ENCODE data around the gene MAP3K14. TPM values are rescaled to one million over a fixed set of nuclear protein-coding genes. Genes with fewer than 3 reads are reported as not detected.

MAP3K14 gene
- total RNA-seq, 1 experiment from 2014 or later, result 7.8 TPM

DNA sequence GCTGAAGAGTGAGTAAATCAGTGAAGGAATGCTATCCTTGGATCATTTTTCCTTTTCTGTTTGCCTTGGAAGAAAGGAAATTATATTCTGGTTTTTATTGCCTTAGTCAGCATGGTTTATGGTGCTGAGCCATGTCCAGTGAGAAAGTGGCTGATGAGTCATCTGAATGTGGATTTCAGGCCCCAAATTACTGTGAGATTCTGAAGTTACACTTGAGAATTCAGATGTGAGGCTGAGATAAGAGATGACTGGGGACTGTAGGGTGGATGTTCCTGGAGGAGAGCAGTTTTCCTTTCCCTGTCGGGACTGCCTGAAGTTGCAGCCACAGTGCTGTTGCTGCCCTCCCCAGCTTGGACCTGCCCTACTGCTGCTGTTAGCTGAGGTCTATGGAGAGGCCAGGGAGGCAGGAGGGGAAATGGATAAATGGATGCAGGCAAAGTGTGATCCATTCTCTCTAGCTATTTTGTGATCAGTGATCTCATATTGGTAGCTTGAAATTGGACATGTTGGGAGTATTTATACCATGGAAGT, 4.2 kb upstream of the MAP3K14 start:
- no peaks in the 10 kb centered on the region for H3K36me3 Mint-ChIP-seq (ENCODE audit: insufficient read depth in 1 of 3, low read depth in 3 of 3)
- no peak overlapping the region for H2BK20ac ChIP-seq (ENCODE audit: low read depth, low read length, poor library complexity, severe bottlenecking)

More for the DNA sequence above, 4.2 kb upstream of the MAP3K14 start:
- H3K9me3 Mint-ChIP-seq, result no peaks in the 10 kb centered on the region
- peaks cover 19% of the 10 kb centered on the region for H3K27me3 Mint-ChIP-seq (ENCODE audit: low read depth)
- H4K8ac ChIP-seq (replicated peaks; ENCODE audit: insufficient read length, low read depth, low read length), result no peak overlapping the region
- H4K20me1 ChIP-seq (ENCODE audit: control insufficient read depth, insufficient read depth, insufficient read length), result no peaks in the 10 kb centered on the region
- no peaks in the 10 kb centered on the region for H3K27me3 ChIP-seq (ENCODE audit: insufficient read depth, low read length)
- H3K23me2 ChIP-seq (ENCODE audit: insufficient read length, low read depth, low read length, poor library complexity, severe bottlenecking), result peaks cover 10% of the 10 kb centered on the region
- no peaks in the 10 kb centered on the region for H3K79me2 ChIP-seq (ENCODE audit: insufficient read depth, low read length)
- no peak overlapping the region for H3T11ph ChIP-seq (ENCODE audit: low read length)
- no peak overlapping the region for H3K9ac ChIP-seq (ENCODE audit: extremely low read depth, insufficient read length, low read length)
- H4K91ac ChIP-seq (ENCODE audit: insufficient read length, low read depth, low read length), result no peak overlapping the region
- no peak for DNase-seq
- no peak overlapping the region for H3K18ac ChIP-seq (ENCODE audit: insufficient read length, low read depth, low read length)
- no peaks in the 10 kb centered on the region for H3K9me3 ChIP-seq (ENCODE audit: control insufficient read depth, low read depth, low read length)
- WGBS (ENCODE audit: extremely low coverage, insufficient read length, low lambda C conversion rate), result no CpG with 5 or more reads among the region's 1 CpG
- no peak overlapping the region for H2BK12ac ChIP-seq (ENCODE audit: insufficient read length, low read depth, low read length)
- TF ChIP-seq, protein P1, sequence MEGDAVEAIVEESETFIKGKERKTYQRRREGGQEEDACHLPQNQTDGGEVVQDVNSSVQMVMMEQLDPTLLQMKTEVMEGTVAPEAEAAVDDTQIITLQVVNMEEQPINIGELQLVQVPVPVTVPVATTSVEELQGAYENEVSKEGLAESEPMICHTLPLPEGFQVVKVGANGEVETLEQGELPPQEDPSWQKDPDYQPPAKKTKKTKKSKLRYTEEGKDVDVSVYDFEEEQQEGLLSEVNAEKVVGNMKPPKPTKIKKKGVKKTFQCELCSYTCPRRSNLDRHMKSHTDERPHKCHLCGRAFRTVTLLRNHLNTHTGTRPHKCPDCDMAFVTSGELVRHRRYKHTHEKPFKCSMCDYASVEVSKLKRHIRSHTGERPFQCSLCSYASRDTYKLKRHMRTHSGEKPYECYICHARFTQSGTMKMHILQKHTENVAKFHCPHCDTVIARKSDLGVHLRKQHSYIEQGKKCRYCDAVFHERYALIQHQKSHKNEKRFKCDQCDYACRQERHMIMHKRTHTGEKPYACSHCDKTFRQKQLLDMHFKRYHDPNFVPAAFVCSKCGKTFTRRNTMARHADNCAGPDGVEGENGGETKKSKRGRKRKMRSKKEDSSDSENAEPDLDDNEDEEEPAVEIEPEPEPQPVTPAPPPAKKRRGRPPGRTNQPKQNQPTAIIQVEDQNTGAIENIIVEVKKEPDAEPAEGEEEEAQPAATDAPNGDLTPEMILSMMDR (conservative IDR thresholded peaks at IDR 0.05), result no peak
- H3K4me1 ChIP-seq (ENCODE audit: insufficient read depth, low read length), result no peaks in the 10 kb centered on the region
- H2AFZ ChIP-seq (ENCODE audit: low read length), result no peak overlapping the region
- no peak overlapping the region for H3K4ac ChIP-seq (ENCODE audit: low read depth, low read length)
- no peak overlapping the region for H4K5ac ChIP-seq (ENCODE audit: insufficient read length, low read depth, low read length)
- H3K27ac Mint-ChIP-seq, result no peak overlapping the region; a peak in 1 of 7 replicates
- H3K4me2 ChIP-seq (ENCODE audit: insufficient read depth, insufficient read length, low read length), result no peak overlapping the region
- no peak overlapping the region for H2BK120ac ChIP-seq (ENCODE audit: low read depth, low read length, poor library complexity, severe bottlenecking)
- H3K14ac ChIP-seq (ENCODE audit: insufficient read depth, low read length), result no peak overlapping the region
- H3K27ac ChIP-seq (ENCODE audit: insufficient read length, low read depth, low read length), result no peak overlapping the region
- no peak overlapping the region for H2BK5ac ChIP-seq (ENCODE audit: insufficient read length, low read length)
- no peak overlapping the region for H3K56ac ChIP-seq (ENCODE audit: insufficient read length, low read depth, low read length)
- H3K79me1 ChIP-seq (ENCODE audit: insufficient read depth, low read depth, low read length, poor library complexity, severe bottlenecking), result no peaks in the 10 kb centered on the region
- no peak overlapping the region for H2BK15ac ChIP-seq (ENCODE audit: low read depth, low read length)
- H3K23ac ChIP-seq (ENCODE audit: insufficient read length, low read depth, low read length), result no peak overlapping the region
- H3K4me1 Mint-ChIP-seq, result peaks cover 5 to 10% of the 10 kb centered on the region in 2 experiments
- H2AK5ac ChIP-seq (ENCODE audit: insufficient read length, low read length), result no peak overlapping the region
- no peak overlapping the region for H3K4me3 Mint-ChIP-seq
